GM18505 (cell line): Measurements from ENCODE around the gene RYR2.

Experiments
- ATAC-seq: cut with Tn5 transposase; IDR thresholded peaks from one replicate; pipeline ENCODE4 v1.9.1; 2021; ENCODE audit not compliant: unreplicated experiment
- POLR2A ChIP-seq: IDR thresholded peaks from 4 replicates; pipeline ENCODE4 v1.6.1; 2011; ENCODE audit warnings: borderline replicate concordance; ENCODE audit not compliant: insufficient read depth, insufficient read length; ENCODE audit errors: extremely low read depth

RYR2 gene

DNA sequence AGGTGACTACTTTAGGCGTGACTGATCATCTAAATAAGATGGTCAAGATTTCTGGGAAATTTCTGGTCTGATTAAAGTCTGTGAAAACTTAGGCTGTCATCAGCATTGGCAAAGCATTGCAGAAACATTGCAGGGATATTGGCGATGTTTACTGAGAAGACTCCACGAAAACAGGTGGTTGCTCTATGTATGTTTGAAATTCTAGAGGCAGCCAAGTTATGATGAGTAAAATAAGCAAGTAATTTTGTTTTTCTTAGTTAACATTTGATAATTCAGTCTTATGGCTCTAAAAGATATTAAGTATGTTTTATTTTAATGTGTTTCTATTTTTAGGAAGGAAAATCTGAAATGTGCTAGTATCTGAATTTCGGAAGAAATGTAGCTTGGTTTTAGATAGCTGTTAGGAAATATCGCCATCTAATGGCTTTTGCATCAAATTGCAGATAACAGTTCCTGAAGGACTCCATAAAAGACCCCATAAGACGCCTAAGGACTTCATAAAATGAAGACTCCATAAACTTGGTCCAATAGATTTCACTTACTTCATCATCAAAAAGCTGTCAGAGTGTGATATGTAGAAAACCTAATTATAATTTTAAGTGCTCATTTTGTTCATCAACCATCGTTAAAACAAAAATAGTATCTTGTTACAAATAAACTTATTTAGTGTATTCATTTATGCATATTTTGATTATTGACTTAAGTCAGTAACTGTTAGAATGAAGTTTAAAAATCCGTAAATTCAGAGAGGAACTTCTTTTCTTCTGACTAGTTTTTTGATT, 344.6 kb downstream of the RYR2 start:
- TF ChIP-seq POLR2A: no peak
- ATAC-seq: no peak

DNA sequence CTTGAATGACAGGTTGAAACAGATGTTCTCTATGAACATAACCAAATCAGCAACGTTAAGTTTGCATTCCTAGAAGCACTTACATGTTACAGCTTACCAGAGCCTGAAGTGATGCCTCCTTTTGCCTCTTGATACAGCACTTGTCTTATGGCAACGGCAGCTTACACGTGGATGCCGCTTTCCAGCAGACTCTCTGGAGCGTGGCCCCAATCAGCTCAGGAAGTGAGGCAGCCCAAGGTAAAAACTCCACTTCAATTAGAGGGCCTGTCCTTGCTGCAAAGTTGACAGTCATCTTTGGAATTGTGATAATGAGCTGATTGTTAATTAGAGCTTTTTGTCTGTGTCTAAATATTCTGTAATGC, 345.1 kb downstream of the RYR2 start:
- TF ChIP-seq POLR2A: no peak
- no peak for ATAC-seq

DNA sequence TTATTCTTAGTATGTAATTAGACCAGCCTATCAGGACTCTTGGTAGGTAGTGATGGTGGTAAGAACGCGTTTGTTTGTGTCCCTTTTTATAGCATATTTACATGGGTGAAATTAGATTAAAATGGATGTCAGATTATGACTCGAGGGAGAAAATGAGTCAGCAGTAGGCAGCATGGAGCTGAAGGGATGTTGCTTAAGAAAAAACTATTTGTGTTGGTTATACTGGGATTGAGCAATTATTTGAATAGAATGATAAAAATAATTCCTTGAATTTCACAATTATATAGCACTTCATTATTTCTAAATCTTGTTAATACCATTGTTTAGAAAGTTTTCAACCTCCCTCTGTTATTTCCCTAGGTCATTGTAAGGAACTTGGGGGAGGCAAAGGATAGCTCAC, 348.8 kb downstream of the RYR2 start:
- ATAC-seq: no peak
- no peak for TF ChIP-seq POLR2A

- no peak for TF ChIP-seq POLR2A
- no peak for ATAC-seq
Measured at GRCh38 chr1:237393632-237394031, 351.6 kb downstream of the RYR2 start.

DNA sequence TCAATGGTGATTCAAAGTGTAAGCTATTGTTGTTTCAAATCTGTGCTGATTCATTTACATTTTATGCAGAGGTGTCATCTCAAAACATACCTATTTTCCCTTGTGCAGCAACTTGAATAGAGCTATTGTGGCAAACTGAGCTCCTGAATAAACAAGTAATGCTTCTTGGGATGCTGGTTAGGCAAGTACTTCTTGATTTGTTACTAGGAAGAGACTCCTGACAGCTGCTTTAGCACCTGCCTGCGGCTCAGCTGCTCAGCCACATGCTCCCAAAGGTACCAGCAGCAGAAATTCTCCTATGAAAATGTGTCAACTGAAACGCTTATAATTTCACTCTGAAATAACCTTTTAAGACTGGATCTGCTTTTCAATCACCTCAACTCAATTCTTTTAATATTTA, 352.3 kb downstream of the RYR2 start:
- ATAC-seq: no peak

DNA sequence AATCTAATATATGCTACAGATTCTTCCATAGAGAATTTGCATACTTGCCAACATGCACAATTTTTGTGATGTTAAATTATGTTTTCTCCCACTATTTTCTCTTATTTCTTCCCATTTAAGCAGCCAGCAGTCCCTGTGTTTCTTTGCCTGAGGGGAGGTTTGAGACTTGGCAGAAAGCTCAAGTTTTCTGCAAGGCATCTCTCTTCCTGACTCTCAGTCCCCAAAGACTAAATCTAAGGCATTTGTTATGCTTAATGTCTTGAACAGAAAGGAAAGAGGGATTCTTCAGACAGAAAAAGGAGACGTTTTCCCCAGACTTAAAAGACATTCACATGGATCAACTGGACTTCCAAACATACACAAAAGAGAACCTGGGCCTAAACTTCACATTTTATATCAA, 354.4 kb downstream of the RYR2 start:
- no peak for ATAC-seq
- no peak for TF ChIP-seq POLR2A

More for the DNA sequence above, 352.3 kb downstream of the RYR2 start:
- TF ChIP-seq POLR2A: no peak

DNA sequence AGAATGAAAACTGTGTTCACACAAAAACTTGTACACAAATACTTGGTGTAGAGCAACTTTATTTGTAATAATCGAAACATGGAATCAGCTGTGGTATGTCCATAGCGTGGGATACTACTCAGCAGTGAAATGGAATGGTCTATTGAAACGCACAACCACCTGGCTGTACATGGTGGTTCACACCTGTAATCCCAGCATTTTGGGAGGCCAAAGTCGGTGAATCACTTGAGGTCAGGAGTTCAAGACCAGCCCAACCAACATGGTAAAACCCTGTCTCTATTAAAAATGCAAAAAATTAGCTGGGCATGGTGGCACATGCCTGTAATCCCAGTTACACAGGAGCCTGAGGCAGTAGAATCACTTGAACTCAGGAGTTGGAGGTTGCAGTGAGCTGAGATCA, 356.8 kb downstream of the RYR2 start:
- no peak for ATAC-seq
- no peak for TF ChIP-seq POLR2A

DNA sequence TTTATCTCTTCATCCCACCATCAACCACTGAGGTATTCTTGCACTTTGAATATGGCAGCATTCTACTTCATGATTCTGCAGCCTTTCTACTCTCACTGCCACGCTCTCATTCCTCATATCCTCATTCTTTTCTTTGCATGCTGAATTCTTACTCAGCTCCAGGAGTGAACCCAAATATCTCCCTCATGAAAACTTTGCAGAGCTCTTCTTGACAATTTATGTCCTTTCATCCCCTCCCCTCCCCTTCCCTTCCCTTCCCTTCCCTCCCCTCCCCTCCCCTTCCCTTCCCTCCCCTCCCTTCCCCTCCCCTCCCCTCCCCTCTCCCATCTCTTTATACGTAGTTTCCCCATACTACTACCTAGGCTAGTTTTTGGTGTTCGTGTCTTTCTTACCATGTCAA, 363.9 kb downstream of the RYR2 start:
- TF ChIP-seq POLR2A: no peak
- ATAC-seq: no peak

GRCh38 chr1:237411621-237412020, 369.6 kb downstream of the RYR2 start:
- peak; percentile 69 for ATAC-seq
- TF ChIP-seq POLR2A: no peak

- TF ChIP-seq POLR2A: no peak
- ATAC-seq: no peak
Measured at GRCh38 chr1:237416924-237417655, 375.1 kb downstream of the RYR2 start.

- TF ChIP-seq POLR2A: no peak
Measured at GRCh38 chr1:237428809-237429208, 386.8 kb downstream of the RYR2 start.

GRCh38 chr1:237429252-237429651, 387.3 kb downstream of the RYR2 start:
- no peak for TF ChIP-seq POLR2A
- no peak for ATAC-seq

More at GRCh38 chr1:237428809-237429208, 386.8 kb downstream of the RYR2 start:
- no peak for ATAC-seq

GRCh38 chr1:237431448-237431847, 389.5 kb downstream of the RYR2 start:
- TF ChIP-seq POLR2A: no peak
- no peak for ATAC-seq

- TF ChIP-seq POLR2A: no peak
- ATAC-seq: no peak
Measured at GRCh38 chr1:237440346-237440745, 398.4 kb downstream of the RYR2 start.
